Left colon (tissue), 2 donors: Measurements from ENCODE around the gene ZXDC. TPM values are rescaled to one million over a fixed set of nuclear protein-coding genes. Genes with fewer than 3 reads are reported as not detected.

Experiments used
- ATAC-seq: fragments of 200-7000 bp; cut with Tn5 transposase; one replicate; pipeline ENCODE4 v1.9.1; 2020; ENCODE audit warnings: mild to moderate bottlenecking, moderate library complexity
- DNase-seq, 2 donors: peaks; one replicate each; pipeline ENCODE4 v3.0.0-alpha.2; 2020
- intact Hi-C, 2 donors: fragments of 100-400 bp; cut with DNase I in 1 of 2; cut with micrococcal nuclease in 1 of 2; formaldehyde crosslinking; loops; one replicate each; pipeline versions ENCODE4 v1.11.2 to v1.14.0; 2022; cut with DNase I, micrococcal nuclease
- total RNA-seq, 2 donors: library from RNA; stranded (reverse); fragmentation: NEBNext Ultra II Directional; extraction: Animal tissue kit (Norgen Biotek cat#: 25700); gene quantifications; one replicate each; pipeline ENCODE4 v1.2.1, GENCODE V29; 2021
- donor health status: DM: no; HTN: no; CAD: no.
- donor health status: DM: yes; HTN: yes; CAD: no.

ZXDC gene
- total RNA-seq, 2 donors from 2014 or later, result 25.7 to 30.2 TPM

DNA sequence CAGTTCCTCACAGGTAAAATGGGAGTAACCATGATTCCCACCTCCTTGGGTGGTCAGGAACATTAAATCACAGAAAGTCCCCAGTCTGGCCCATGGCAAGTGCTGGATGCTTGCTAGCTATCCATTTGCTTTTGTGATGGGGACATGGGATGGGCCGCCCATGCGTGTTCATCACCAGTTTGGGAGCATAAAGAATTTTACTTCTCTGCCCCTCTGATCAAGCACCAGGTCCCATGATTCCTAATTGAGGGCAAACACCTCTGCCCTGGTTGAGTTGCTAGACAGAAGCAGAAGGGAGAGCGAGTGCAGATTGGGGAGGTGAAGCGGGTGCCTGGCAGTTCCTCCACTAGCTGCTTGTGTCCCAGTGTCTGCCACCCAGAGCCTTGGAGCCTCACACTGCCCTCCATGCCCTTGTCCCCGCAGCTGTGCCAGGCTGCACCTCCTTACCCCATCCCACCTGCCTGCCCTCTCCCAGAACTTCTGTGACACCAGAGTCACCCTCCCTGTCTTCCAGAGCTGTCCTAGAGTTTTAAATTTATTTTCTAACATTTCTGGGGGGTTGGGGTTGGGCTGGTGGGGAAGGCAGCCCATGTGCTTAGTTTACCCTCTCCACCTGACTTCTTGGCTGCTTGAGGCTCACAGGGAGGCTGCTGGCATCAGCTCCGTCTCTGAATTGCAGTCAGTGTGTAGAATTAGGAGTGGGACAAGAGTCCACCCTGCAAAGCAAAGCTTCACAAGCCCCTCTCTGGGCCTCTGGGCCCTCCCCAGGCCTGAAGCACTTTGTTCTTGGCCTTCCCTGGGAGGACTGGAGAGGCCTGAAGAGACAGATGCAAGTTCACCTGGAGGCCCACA, 62.6 kb downstream of the ZXDC start:
- intact Hi-C loops, result no loop called here
- peak in 1 of 2 donors; percentile 18 for DNase-seq
- no peak for ATAC-seq

DNA sequence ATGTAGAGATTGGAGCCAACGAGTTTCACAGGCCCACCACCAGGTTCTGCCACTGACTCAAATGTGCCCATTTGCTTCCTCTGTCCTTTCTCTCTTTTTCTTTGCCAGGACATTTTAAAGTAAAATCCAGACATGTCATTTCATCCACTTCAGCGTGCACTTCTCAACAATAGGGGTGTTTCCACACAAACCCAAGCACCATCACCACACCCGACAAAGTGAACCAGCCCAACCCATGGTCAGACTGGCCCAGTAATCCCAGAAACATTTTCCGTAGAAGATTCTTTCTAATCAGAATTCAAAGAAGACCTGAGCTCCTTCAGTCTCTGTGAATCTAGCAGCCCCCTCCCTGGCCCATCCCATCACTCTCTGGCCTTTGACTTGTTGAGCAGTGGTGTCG, 67.6 kb downstream of the ZXDC start:
- intact Hi-C loops, result no loop called here
- ATAC-seq (no peak), DNase-seq (no peak)

DNA sequence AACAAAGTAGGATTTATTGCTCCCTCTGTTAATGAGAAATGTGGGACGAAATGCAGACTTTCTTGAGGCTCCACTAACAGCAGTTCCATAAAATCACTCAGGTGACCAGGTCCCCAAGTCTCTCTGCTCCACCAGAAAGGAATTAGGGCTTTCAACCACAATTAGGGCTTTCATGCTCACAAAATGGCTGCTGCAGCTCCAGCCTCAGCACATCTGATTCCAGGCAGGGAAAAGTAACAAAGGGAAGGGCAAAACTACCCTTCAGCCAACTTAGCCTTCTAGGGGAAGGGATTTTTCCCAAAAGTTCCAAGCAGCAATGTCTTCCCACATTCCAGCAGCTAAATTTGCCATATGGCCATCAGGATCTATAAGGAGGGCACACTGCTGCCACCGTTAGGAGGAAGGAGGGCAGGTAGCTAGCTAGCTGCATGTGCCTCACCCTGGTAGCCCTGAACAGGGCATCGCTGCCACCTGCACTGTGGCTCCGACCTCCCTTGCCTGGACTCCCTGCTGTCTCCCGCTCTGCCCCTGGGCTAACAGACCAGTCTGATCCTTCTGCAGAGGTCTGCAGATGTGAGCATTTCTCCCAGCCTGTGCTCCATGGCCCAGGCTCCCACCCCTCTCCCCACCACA, 68.2 kb downstream of the ZXDC start:
- intact Hi-C loops, result no loop called here
- ATAC-seq (no peak), DNase-seq (no peak)

DNA sequence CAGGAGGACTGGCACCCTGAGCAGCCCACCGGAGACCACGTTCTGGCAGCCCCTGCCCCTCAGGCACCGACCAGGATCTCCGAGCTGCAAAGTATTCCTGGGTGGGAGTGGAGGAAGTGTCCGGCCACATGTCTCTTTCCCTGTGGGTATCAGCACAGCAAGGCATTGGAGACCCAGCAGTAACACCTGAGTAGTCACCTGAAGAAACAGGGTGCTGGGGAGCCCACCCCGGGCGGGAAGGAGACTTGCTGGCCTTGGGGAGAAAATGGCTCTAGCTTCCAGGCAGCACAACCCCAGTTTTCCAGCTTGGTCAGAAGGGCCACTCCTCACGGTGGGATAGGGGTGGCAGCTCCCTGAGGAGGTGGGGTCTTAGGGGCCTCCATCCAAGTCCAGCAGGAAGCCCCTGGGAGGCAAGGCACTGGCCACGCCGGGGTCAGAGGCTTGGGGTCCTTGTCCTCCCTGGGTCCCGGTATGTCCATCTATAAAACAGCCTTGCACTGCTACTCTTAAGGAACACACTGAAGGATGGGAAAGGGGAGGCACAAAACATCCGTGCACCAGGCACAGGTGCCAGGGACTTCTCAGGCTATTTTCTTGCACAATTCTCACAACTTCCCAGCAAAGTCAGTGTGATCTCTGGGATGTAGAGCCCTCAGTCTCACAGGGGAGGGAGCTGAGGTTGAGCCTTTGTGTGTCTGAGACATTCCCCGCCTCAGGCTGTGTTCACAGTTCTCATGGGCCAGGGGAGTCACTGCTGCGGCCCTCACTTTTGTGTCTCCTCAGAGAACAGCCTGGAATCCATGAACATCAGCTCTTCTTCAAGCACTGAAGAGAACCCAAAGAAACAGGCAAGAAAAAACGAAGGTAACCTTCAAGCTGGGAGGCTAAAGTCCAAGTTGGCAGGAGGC, 69.0 kb downstream of the ZXDC start:
- no peak for DNase-seq

DNA sequence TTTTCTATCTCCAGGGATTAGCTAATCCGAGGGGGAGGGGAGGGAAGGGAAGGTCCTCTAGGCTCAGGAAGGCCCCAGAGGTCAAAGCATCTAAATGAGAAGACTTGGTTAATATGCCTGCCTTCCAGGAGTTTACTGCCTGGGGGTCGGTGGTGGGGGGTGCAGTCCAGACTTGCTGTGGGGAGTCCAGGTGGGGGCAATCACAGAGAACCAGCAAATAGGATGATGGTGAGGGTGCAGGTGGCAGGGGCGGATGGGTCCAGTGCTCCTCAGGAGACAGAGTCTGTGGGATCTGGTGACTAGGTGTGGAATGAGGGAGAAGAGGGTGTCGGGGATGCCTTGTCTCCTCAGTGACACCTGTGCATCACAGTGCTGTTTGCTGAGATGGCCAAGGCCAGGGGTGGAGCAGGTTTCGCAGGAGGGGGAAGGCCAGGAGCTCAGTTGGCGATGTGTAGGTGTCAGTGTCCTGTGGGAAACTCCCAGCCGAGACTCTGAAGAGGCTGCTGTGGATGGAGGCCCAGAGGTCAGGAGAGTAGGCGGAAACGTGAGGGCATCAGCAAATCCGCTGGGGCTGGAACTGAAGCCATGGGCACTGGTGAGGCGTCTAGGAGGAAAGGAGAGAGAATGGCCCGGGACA, 72.9 kb downstream of the ZXDC start:
- ATAC-seq (no peak), DNase-seq (no peak)
- intact Hi-C loops, result no loop called here

More for the DNA sequence above, 69.0 kb downstream of the ZXDC start:
- ATAC-seq, result no peak
- intact Hi-C loops, result no loop called here

DNA sequence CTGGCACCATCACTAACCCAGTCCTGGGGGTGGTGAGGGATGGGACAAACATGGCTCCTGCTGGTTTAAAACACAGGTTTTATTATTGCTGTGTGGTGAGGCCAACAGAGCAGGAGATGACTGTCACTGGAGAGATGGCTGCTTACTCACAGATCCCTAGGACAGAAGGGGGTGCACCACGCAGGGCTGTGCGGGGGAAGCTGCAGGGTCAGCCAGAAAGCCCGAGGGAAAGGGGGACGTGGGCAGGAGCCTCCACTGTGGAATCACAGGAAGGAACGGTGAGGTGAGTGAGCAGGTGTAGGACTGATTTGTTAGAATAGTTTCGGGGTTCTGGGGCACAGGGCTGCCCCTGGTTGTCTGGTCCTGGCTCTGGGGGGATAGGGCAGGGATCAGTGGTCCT, 73.5 kb downstream of the ZXDC start:
- intact Hi-C loops, result no loop called here
- ATAC-seq (no peak), DNase-seq (peak in 1 of 2 donors; percentile 6)

DNA sequence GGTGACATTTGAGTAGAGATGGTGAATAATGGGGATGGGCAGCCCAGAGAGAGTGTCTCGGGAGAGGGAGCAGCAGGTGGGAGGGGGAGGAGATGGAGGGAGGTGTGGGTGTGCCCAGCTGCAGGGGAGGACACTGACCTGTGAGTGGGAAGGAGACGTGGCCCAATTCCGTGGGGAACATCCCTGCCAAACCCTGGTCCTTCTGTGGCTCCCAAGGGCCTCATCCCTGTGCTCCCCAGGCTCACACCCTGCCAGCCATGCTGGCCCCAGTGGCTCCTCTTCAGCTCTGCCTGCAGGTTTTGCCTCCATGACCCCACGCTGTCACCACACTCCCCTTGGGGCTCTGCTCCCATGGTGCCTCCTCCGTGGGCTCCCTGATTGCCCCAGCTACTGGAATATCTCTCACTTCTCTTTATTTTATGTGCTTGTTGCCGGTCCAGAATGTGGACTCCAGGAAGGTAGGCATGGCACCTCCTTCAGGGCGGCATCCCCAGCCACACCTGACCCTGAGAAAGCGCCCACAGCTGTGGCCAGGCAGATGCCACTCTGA, 74.0 kb downstream of the ZXDC start:
- ATAC-seq (no peak), DNase-seq (peak in 1 of 2 donors; percentile 8)
- intact Hi-C loops, result no loop called here

DNA sequence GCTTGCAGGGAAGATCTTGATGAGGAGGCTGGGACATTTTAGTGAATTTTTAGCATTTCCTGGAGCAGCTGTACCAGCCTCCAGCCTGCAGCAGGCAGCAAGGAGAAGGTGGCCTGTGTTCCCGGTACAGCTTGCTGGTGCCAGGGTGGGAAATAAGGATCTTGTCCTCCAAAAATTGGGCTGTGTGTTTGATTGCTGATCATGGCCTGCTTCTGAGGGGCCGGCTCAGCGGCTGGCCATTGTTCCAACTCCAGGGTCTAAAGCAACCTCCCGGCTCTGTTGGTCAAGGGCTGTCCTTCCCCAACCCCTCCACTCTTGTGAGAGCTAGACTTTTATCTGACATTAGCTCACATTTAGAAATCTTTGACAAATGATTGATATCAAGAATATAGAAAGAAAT, 75.9 kb downstream of the ZXDC start:
- ATAC-seq (no peak), DNase-seq (peak in 1 of 2 donors; percentile 8)
- intact Hi-C loops, result no loop called here

DNA sequence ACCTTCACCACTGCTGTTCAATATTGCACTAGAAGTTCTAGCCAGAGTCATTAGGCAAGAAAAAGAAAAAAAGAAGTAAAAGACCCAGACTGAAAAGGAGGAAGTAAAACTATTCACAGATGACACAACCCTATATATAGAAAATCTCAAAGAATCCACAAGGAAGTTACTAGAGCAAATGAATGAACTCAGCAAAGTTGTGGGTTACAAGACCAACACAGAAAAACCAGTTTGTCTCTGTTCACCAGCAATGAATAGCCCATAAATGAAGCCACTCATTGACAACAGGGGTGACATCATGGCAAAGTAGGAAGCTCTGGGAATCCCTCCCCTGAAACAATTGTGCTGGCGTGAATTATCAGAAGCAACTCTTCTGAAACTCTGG, 76.3 kb downstream of the ZXDC start:
- DNase-seq (no peak), ATAC-seq (no peak)
- intact Hi-C loops, result no loop called here

DNA sequence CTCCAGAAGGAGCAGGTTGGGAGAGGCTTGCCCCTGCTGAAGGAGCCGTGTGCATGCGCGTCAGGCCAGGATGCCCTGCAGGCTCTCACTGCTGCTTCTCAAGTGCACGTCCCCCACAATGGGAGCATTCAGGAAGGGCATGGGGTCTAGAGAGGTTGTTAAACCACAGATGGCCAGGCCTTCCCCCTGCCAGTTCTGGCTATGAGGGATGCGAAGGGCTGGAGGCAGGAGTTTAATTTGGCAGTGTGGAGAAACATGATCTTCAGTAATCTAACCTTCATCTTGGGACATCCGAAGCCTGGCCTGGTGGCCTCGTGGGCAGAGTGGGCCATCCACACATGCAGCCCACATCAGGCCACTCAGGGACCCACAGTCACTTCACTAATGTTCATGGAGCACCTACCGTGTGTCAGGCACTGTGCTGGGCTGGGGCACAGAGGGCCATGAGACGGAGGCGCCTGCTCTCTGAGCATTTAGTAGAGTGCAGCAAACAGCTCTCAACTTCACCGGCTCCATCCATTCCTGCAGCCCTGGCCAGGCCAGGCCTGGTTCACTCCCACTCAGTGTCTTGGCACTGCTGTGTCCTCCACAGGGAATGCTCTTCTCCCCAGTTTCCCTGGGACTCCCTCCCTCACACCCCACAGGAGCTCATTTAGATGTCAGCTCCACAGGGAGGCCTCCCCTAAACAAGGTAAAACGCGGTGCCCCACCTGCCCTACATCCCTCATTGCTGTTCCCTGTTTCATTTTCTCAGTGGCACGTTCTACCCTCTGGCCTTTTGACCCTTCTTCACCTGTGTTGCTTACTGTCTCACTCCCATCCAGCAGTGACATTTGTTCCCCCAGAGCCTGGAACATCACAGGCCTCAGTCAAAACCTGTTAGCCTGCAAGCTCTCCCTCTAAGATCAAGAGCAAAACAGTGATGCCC, 77.0 kb downstream of the ZXDC start:
- intact Hi-C loops, result no loop called here
- DNase-seq, result peak in 1 of 2 donors; percentile 15
- ATAC-seq, result no peak

DNA sequence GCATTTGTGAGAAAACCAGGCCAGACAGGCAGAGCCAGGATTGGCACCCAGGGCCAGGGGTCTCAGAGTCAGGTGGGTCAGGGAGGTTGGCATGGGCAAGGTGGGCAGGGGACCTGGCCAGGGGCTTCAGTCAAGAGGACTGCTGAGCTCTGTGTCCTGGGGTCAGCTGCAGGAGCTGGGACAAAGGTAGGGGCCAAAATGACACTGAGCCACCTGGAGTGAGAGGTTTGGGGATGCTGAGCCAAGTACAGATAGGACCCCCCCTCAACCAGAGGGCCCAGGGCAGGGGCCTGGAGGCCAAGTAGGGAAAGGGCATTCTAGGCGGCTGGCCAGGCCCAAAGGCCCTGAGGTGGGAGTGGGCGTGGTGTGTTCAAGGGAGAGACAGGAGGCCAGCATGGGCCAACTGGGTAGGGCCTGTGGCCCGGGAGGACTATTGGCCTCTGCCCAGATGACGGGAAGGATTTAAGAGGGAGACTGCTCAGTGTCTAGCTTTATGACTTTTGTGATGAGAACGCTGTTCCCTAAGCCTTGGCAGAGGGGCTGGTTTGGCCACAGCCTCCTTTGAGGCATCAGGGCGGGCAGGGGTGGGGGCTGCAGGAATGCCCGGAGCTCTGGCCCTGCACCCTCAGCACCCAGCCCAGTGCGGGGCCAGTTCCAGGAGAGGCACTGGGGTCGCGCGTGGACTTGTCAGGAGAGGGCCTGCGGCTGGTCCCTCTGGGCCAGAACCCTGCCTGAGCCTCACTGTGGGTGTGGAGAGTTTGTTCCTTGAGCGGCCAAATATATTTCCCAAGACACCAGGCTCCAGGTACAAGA, 77.9 kb downstream of the ZXDC start:
- ATAC-seq (no peak), DNase-seq (peak in 1 of 2 donors; percentile 21)
- intact Hi-C loops, result no loop called here

DNA sequence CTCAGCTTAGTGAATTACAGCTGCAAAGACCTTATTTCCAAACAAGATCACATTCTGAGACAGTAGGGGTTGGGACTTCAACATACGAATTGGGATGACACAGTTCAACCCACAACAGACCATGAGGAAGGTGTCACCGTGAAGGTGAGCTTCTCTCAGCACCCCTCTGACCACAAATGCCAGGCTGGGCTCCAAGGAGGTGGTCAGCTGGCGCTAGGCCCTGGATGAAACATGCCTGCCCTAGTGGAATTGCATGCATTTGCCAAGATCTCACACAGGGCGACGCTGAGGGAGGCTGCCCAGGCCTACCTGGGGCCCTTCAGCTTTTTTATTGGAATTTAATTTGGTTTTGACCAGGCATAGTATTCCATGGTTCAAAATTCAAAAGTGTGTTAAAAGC, 79.2 kb downstream of the ZXDC start:
- ATAC-seq (no peak), DNase-seq (no peak)
- intact Hi-C loops, result no loop called here

DNA sequence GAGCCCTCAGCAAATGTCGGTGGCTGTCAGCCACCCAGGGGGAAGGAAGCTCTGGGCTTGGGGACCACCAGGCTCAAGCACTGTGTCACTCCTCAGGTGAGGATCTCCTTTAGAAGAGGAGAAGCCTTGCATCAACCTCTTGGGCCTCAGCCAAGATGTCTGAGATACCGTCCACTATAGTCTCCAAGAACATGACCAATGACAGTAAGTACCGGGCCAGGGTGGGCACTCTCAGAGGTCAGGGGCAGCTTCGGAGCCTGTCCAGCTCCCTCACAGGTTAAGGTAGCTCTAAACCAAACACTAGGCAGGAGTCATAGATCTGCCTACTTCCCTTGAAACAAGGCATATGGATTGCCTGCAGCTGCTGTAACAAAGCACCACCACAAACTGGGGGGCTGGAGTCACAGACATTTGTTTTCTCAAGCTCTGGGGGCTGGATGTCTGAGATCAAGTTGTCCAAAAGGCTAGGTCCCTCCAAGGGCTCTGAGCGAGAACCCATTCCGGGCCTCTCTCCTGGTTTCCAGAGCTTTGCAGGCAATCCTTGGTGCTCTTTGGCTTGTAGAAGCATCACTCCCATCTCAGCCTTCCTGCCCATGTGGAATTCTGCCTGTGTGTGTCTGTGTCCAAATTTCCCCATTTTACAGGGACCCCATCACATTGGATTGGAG, 79.7 kb downstream of the ZXDC start:
- ATAC-seq, result no peak
- intact Hi-C loops, result no loop called here
- peak in 1 of 2 donors; percentile 3 for DNase-seq

DNA sequence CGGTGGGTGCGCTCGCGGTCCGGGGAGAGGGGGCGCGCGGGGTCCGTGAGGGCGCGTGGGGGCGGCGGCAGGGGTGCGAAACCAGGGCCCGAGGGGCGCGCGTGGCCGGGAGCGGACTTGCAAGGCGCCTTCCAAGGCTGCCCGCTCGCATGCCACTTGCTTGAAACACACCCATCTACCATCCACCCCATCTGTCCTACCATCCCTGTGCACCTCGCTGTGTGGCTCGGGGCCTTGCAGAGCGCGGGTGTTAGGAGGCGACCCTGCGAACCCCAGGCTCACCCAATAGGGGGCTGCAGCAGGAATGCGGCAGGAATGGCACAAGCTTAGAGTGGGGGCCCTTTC, 80.7 kb downstream of the ZXDC start:
- DNase-seq (peak in 1 of 2 donors; percentile 12), ATAC-seq (no peak)
- intact Hi-C loops, result loop anchor here (5.0 kb wide), 3 partner anchors 133 to 268 kb away; no protein-coding TSS in a partner anchor

DNA sequence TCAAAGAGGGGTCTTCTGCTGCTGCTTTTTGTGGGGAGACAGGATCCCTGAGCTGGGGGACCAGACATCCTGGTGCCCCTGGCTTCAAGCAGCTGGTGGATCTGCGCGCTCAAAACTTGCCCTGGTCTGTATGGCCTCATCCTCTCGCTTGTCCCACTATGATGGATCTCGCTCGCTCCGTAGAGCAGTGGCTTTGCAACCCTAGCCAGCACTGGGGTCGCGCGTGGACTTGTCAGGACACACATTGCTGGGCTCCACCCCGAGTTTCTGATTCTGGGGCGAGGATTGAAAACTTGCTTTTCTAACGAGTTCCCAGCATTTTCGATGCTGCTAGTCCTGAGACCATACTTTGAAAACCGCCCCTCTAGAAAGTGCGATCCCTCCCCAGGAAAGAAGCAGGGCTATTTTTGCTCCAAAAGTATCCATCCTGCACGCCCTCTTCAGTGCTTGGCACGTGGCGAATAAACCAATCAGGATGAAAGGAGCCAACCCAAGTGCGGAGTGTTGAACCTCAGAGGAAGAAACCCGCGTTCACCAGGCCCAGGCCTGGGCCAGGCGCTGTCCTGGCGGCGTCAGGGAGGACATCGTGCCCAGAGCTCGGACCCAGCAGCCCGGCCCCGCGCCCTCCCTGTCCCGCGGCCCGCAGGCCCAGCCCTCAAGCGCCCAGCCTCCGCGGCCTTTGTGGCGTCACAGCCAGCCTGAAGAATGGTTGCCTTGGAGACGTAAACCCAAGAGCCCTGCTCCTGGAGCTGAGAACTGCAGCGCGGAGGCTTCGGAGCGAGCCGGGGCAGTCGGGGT, 81.3 kb downstream of the ZXDC start, which contains the start of gene CFAP100:
TSS of gene CFAP100 (plus strand) at position 731 of the 798 bp plus-strand sequence. CDS start 1,092 bp downstream, outside the sequence.
- ATAC-seq, result peak; percentile 44
- intact Hi-C loops, result loop anchor here (5.0 kb wide), 3 partner anchors 132 to 267 kb away; no protein-coding TSS in a partner anchor
- peak in 1 of 2 donors; percentile 25 for DNase-seq
